H9 (cell line): ENCODE results near the gene SDR9C7. TPM values are rescaled to one million over a fixed set of nuclear protein-coding genes. Genes with fewer than 3 reads are reported as not detected.
"Not testable (repeated sequence)": the region's sequence is repeated elsewhere in the genome, so short reads cannot be mapped to it uniquely, and the experiment has no call there.

Source experiments
- DNase-seq: peaks from one replicate; pipeline ENCODE4 v3.0.0-alpha.2; 2017
- H2AFZ ChIP-seq: one replicate; pipeline ENCODE4 v1.6.1; 2013; ENCODE audit warnings: mild to moderate bottlenecking, low read length, control low read depth, moderate library complexity
- H2AK5ac ChIP-seq: 2 replicates; pipeline ENCODE4 v1.6.1; 2013; ENCODE audit warnings: low read length, control low read depth, mixed read lengths; ENCODE audit not compliant: insufficient read length
- H2BK120ac ChIP-seq: one replicate; pipeline ENCODE4 v1.6.1; 2013; ENCODE audit warnings: low read depth, mild to moderate bottlenecking, low read length, control low read depth, inconsistent platforms; ENCODE audit not compliant: poor library complexity, severe bottlenecking
- H2BK12ac ChIP-seq: 2 replicates; pipeline ENCODE4 v1.6.1; 2013; ENCODE audit warnings: low read length, control low read depth, mixed read lengths, low read depth; ENCODE audit not compliant: insufficient read length
- H2BK15ac ChIP-seq: 2 replicates; pipeline ENCODE4 v1.6.1; 2013; ENCODE audit warnings: low read depth, low read length, control low read depth
- H2BK20ac ChIP-seq: one replicate; pipeline ENCODE4 v1.6.1; 2013; ENCODE audit warnings: low read depth, mild to moderate bottlenecking, low read length, control low read depth, inconsistent platforms; ENCODE audit not compliant: poor library complexity, severe bottlenecking
- H2BK5ac ChIP-seq: 2 replicates; pipeline ENCODE4 v1.6.1; 2013; ENCODE audit warnings: low read length, control low read depth, mixed read lengths; ENCODE audit not compliant: insufficient read length
- H3K14ac ChIP-seq: 2 replicates; pipeline ENCODE4 v1.6.1; 2013; ENCODE audit warnings: low read length, control low read depth; ENCODE audit not compliant: insufficient read depth
- H3K18ac ChIP-seq: 2 replicates; pipeline ENCODE4 v1.6.1; 2013; ENCODE audit warnings: low read depth, mild to moderate bottlenecking, mixed read lengths, low read length, control low read depth; ENCODE audit not compliant: insufficient read length
- H3K23ac ChIP-seq: 2 replicates; pipeline ENCODE4 v1.6.1; 2013; ENCODE audit warnings: low read length, control low read depth, mixed read lengths, low read depth; ENCODE audit not compliant: insufficient read length
- H3K23me2 ChIP-seq: 2 replicates; pipeline ENCODE4 v1.6.1; 2013; ENCODE audit warnings: low read depth, mild to moderate bottlenecking, mixed read lengths, low read length, control low read depth; ENCODE audit not compliant: insufficient read length, poor library complexity, severe bottlenecking
- H3K27ac ChIP-seq: 2 replicates; pipeline ENCODE4 v1.5.1; 2013; ENCODE audit warnings: low read length, control low read depth, mixed read lengths, low read depth; ENCODE audit not compliant: insufficient read length
- H3K27me3 ChIP-seq: 2 replicates; pipeline ENCODE4 v1.6.1; 2013; ENCODE audit warnings: low read length, control low read depth, inconsistent platforms; ENCODE audit not compliant: insufficient read depth
- H3K4ac ChIP-seq: 2 replicates; pipeline ENCODE4 v1.6.1; 2013; ENCODE audit warnings: low read depth, mild to moderate bottlenecking, control low read depth, inconsistent platforms, low read length, moderate library complexity
- H3K4me1 ChIP-seq: 2 replicates; pipeline ENCODE4 v1.6.1; 2013; ENCODE audit warnings: low read length, control low read depth, inconsistent platforms; ENCODE audit not compliant: insufficient read depth
- H3K4me2 ChIP-seq: 2 replicates; pipeline ENCODE4 v1.6.1; 2013; ENCODE audit warnings: low read length, control low read depth, mixed read lengths; ENCODE audit not compliant: insufficient read length, insufficient read depth
- H3K56ac ChIP-seq: 2 replicates; pipeline ENCODE4 v1.6.1; 2013; ENCODE audit warnings: low read depth, mild to moderate bottlenecking, mixed read lengths, low read length, control low read depth; ENCODE audit not compliant: insufficient read length
- H3K79me1 ChIP-seq: 2 replicates; pipeline ENCODE4 v1.6.1; 2013; ENCODE audit warnings: low read depth, mild to moderate bottlenecking, moderate library complexity, low read length, control low read depth, inconsistent platforms; ENCODE audit not compliant: insufficient read depth, poor library complexity, severe bottlenecking
- H3K79me2 ChIP-seq: 2 replicates; pipeline ENCODE4 v1.6.1; 2013; ENCODE audit warnings: low read length, control low read depth, inconsistent platforms; ENCODE audit not compliant: insufficient read depth
- H3K9ac ChIP-seq: 2 replicates; pipeline ENCODE4 v1.6.1; 2013; ENCODE audit warnings: low read length, control low read depth, mixed read lengths; ENCODE audit not compliant: insufficient read length; ENCODE audit errors: extremely low read depth
- H3K9me3 ChIP-seq: one replicate; pipeline ENCODE4 v1.6.1; 2013; ENCODE audit warnings: low read depth, low read length, inconsistent platforms; ENCODE audit not compliant: control insufficient read depth
- H3T11ph ChIP-seq: one replicate; pipeline ENCODE4 v1.6.1; 2013; ENCODE audit warnings: mild to moderate bottlenecking, low read length, control low read depth, inconsistent platforms
- H4K20me1 ChIP-seq: one replicate; pipeline ENCODE4 v1.6.1; 2013; ENCODE audit not compliant: control insufficient read depth, insufficient read length, insufficient read depth
- H4K5ac ChIP-seq: 2 replicates; pipeline ENCODE4 v1.6.1; 2013; ENCODE audit warnings: low read depth, mild to moderate bottlenecking, mixed read lengths, low read length, control low read depth; ENCODE audit not compliant: insufficient read length
- H4K8ac ChIP-seq: replicated peaks from 2 replicates; pipeline ENCODE4 v1.6.1; 2013; ENCODE audit warnings: low read length, control low read depth, mixed read lengths, low read depth; ENCODE audit not compliant: insufficient read length
- H4K91ac ChIP-seq: 2 replicates; pipeline ENCODE4 v1.6.1; 2013; ENCODE audit warnings: low read depth, mild to moderate bottlenecking, moderate library complexity, mixed read lengths, low read length, control low read depth; ENCODE audit not compliant: insufficient read length
- H3K27ac Mint-ChIP-seq, 3 experiments: 2 replicates in 2 of 3; 3 replicates in 1 of 3; pipeline ENCODE4 v1.8.0; 2020 to 2021; ENCODE audit warnings: mixed read lengths in 3 of 3, mild to moderate bottlenecking in 1 of 3, moderate library complexity in 1 of 3
- H3K27me3 Mint-ChIP-seq: 2 replicates; pipeline ENCODE4 v1.8.0; 2021; ENCODE audit warnings: low read depth, mild to moderate bottlenecking, moderate library complexity, mixed read lengths
- H3K36me3 Mint-ChIP-seq, 3 experiments: 2 replicates in 2 of 3; 3 replicates in 1 of 3; pipeline ENCODE4 v1.8.0; 2020 to 2021; ENCODE audit warnings: low read depth in 3 of 3, mixed read lengths in 3 of 3; ENCODE audit not compliant: insufficient read depth in 1 of 3
- H3K4me1 Mint-ChIP-seq, 2 experiments: 2 replicates each; pipeline ENCODE4 v1.8.0; 2020; ENCODE audit warnings: mixed read lengths in 2 of 2
- H3K4me3 Mint-ChIP-seq, 2 experiments: 2 replicates in 1 of 2; 3 replicates in 1 of 2; pipeline ENCODE4 v1.8.0; 2020 to 2021; ENCODE audit warnings: mild to moderate bottlenecking in 2 of 2, mixed read lengths in 2 of 2, moderate library complexity in 1 of 2
- H3K9me3 Mint-ChIP-seq, 2 experiments: 2 replicates in 1 of 2; 3 replicates in 1 of 2; pipeline ENCODE4 v1.8.0; 2020; ENCODE audit warnings: mild to moderate bottlenecking in 2 of 2, mixed read lengths in 2 of 2, moderate library complexity in 1 of 2
- CTCF ChIP-seq: fragments of 200-600 bp; sonication (generic); conservative IDR thresholded peaks from 3 replicates; pipeline ENCODE4 v1.8.0; 2021; ENCODE audit warnings: antibody characterized with exemption, mild to moderate bottlenecking
- WGBS: extraction: QIAGEN DNeasy Blood & Tissue Kit; methylation state at CpG from one replicate; pipeline ENCODE4 v1.1.7; 2013; ENCODE audit warnings: missing lambda C conversion rate, low lambda C conversion rate, mixed read lengths; ENCODE audit not compliant: insufficient read length; ENCODE audit errors: extremely low coverage; 5-methylcytosine and 5-hydroxymethylcytosine counted together
- total RNA-seq: library from RNA; stranded (reverse); gene quantifications from 2 replicates; pipeline ENCODE4 v1.2.1, GENCODE V29; 2021

Gene SDR9C7
- total RNA-seq, 1 experiment from 2014 or later = not detected

GRCh38 chr12:56884421-56884820 is 49.8 kb downstream of the SDR9C7 start:
- H3K27me3 Mint-ChIP-seq = peaks cover 2% of the 10 kb centered on the region
- H3K14ac ChIP-seq = no peak overlapping the region
- H3K79me2 ChIP-seq = no peaks in the 10 kb centered on the region
- no peak overlapping the region for H2AFZ ChIP-seq
- no peak overlapping the region for H3K4ac ChIP-seq
- H4K5ac ChIP-seq = no peak overlapping the region
- no peak for DNase-seq
- no peak overlapping the region for H2BK120ac ChIP-seq
- H3K79me1 ChIP-seq = no peaks in the 10 kb centered on the region
- peaks cover 14% of the 10 kb centered on the region for H3K9me3 ChIP-seq
- H2BK12ac ChIP-seq = no peak overlapping the region
- no peak overlapping the region for H4K91ac ChIP-seq
- H2AK5ac ChIP-seq = no peak overlapping the region
- H3K4me1 Mint-ChIP-seq = no peaks in the 10 kb centered on the region
- no peak overlapping the region for H2BK15ac ChIP-seq
- no peak overlapping the region for H2BK5ac ChIP-seq
- H3K9me3 Mint-ChIP-seq = peaks cover 71 to 73% of the 10 kb centered on the region in 2 experiments
- no peak overlapping the region for H4K8ac ChIP-seq
- no peak overlapping the region for H2BK20ac ChIP-seq
- no peak overlapping the region for H3K23ac ChIP-seq
- H4K20me1 ChIP-seq = no peaks in the 10 kb centered on the region
- no peaks in the 10 kb centered on the region for H3K27me3 ChIP-seq
- H3K9ac ChIP-seq = no peak overlapping the region
- H3K4me1 ChIP-seq = no peaks in the 10 kb centered on the region
- no peaks in the 10 kb centered on the region for H3K23me2 ChIP-seq
- H3K27ac ChIP-seq = no peak overlapping the region
- no peak overlapping the region for H3K27ac Mint-ChIP-seq
- H3K4me3 Mint-ChIP-seq = no peak overlapping the region
- H3K56ac ChIP-seq = no peak overlapping the region
- no peak overlapping the region for H3T11ph ChIP-seq
- H3K18ac ChIP-seq = no peak overlapping the region
- no peak for TF ChIP-seq CTCF
- WGBS = no CpG with 5 or more reads among the region's 1 CpG
- no peak overlapping the region for H3K4me2 ChIP-seq
- peaks cover 2 to 9% (median 4%) of the 10 kb centered on the region in 3 experiments; a peak in 5 of 7 replicates for H3K36me3 Mint-ChIP-seq

DNA sequence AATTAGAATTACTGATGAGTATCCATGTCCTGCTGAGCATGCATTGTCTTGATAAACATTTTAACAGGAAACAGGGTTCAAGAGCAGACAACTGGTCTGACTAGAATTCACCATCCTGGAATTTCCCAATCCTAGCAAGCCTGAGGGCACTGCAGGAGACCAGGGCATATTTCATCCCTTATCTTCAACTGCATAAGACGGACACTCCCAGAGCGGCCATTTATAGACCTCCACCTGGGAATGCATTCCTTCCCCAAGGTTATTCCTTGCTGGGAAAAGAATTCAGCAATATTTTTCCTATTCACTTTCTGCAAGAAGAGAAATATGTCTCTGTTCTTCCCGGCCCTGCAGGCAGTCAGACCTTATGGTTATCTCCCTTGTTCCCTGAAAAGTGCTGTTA is 51.8 kb downstream of the SDR9C7 start:
- H3K9me3 ChIP-seq = peaks cover 14% of the 10 kb centered on the region
- not testable (repeated sequence) for H3K4ac ChIP-seq, H3K27ac ChIP-seq, H3T11ph ChIP-seq, H2BK20ac ChIP-seq, H4K91ac ChIP-seq, H3K79me2 ChIP-seq, H3K4me3 Mint-ChIP-seq, H3K23ac ChIP-seq, H3K4me1 ChIP-seq, H3K27me3 Mint-ChIP-seq, H4K20me1 ChIP-seq, DNase-seq, H3K4me2 ChIP-seq, H2AK5ac ChIP-seq, H2BK120ac ChIP-seq, H2AFZ ChIP-seq, H3K79me1 ChIP-seq, H2BK5ac ChIP-seq, H3K4me1 Mint-ChIP-seq, H3K9ac ChIP-seq, H2BK15ac ChIP-seq, H3K23me2 ChIP-seq, H2BK12ac ChIP-seq, H3K56ac ChIP-seq, H4K8ac ChIP-seq, H3K14ac ChIP-seq, H3K27ac Mint-ChIP-seq, H4K5ac ChIP-seq, H3K27me3 ChIP-seq, H3K18ac ChIP-seq
- no CpG with 5 or more reads among the region's 3 CpGs for WGBS
- Mint-ChIP-seq H3K36me3 (peaks cover 2 to 11% (median 4%) of the 10 kb centered on the region in 3 experiments; a peak in 5 of 7 replicates), H3K9me3 (peaks cover 73 to 76% of the 10 kb centered on the region in 2 experiments)
